ENCODE results near the gene DCAF10. TPM values are rescaled to one million over a fixed set of nuclear protein-coding genes. Genes with fewer than 3 reads are reported as not detected.
"Not testable (repeated sequence)": the region's sequence is repeated elsewhere in the genome, so short reads cannot be mapped to it uniquely, and the experiment has no call there.

The DCAF10 gene
- total RNA-seq, 1 experiment from 2014 or later, result 24.0 TPM

- no TSS peak for BruUV-seq (replicated peaks)
- ChIA-PET POLR2A (ENCODE audit: low non-redundant PET) (no interaction called here), CTCF (no interaction called here)
- intact Hi-C loops (cut with micrococcal nuclease; ENCODE audit: unreplicated experiment), result no loop called here
- H3K27me3 ChIP-seq (replicated peaks; ENCODE audit: insufficient read depth, low read depth, low read length, poor library complexity), result no peaks in the 10 kb centered on the region
- DNase-seq (ENCODE audit: low spot score), result no peak
- H3K4me1 ChIP-seq (ENCODE audit: insufficient read depth, low read length, poor library complexity, severe bottlenecking), result no peaks in the 10 kb centered on the region
- no peaks in the 10 kb centered on the region for H3K36me3 ChIP-seq (ENCODE audit: insufficient read depth, low read length, poor library complexity, severe bottlenecking)
- no peaks in the 10 kb centered on the region for H3K9me3 ChIP-seq (ENCODE audit: low read depth, low read length, poor library complexity, severe bottlenecking)
- H3K4me3 ChIP-seq (ENCODE audit: low read depth, low read length, poor library complexity, severe bottlenecking), result no peak overlapping the region
- no peak overlapping the region for H3K27ac ChIP-seq (ENCODE audit: low read depth, low read length, poor library complexity, severe bottlenecking)
- no peak for TF ChIP-seq CTCF (conservative IDR thresholded peaks at IDR 0.05; ENCODE audit: low read depth, low read length)
- no peak for TF ChIP-seq EZH2 (IDR thresholded peaks at IDR 0.05; ENCODE audit: borderline replicate concordance, low read depth, low read length, poor library complexity, severe bottlenecking)
These were observed 40.0 kb upstream of the DCAF10 start for GRCh38 chr9:37760416-37761161.

- DNase-seq (ENCODE audit: low spot score), result no peak
- intact Hi-C loops (cut with micrococcal nuclease; ENCODE audit: unreplicated experiment), result no loop called here
- Histone ChIP-seq H3K27me3 (replicated peaks; ENCODE audit: insufficient read depth, low read depth, low read length, poor library complexity) (no peaks in the 10 kb centered on the region), H3K9me3 (ENCODE audit: low read depth, low read length, poor library complexity, severe bottlenecking) (no peaks in the 10 kb centered on the region), H3K27ac (ENCODE audit: low read depth, low read length, poor library complexity, severe bottlenecking) (no peak overlapping the region), H3K36me3 (ENCODE audit: insufficient read depth, low read length, poor library complexity, severe bottlenecking) (no peaks in the 10 kb centered on the region), H3K4me3 (ENCODE audit: low read depth, low read length, poor library complexity, severe bottlenecking) (no peak overlapping the region), H3K4me1 (ENCODE audit: insufficient read depth, low read length, poor library complexity, severe bottlenecking) (no peaks in the 10 kb centered on the region)
- BruUV-seq (replicated peaks), result no TSS peak
- TF ChIP-seq EZH2 (IDR thresholded peaks at IDR 0.05; ENCODE audit: borderline replicate concordance, low read depth, low read length, poor library complexity, severe bottlenecking) (no peak), CTCF (conservative IDR thresholded peaks at IDR 0.05; ENCODE audit: low read depth, low read length) (no peak)
- CTCF ChIA-PET, result no interaction called here
- POLR2A ChIA-PET (ENCODE audit: low non-redundant PET), result no interaction called here
These were observed 39.1 kb upstream of the DCAF10 start for GRCh38 chr9:37761511-37761910.

GRCh38 chr9:37765263-37765662 lies 35.3 kb upstream of the DCAF10 start:
- H3K4me3 ChIP-seq (ENCODE audit: low read depth, low read length, poor library complexity, severe bottlenecking); CTCF ChIA-PET; DNase-seq (ENCODE audit: low spot score); H3K9me3 ChIP-seq (ENCODE audit: low read depth, low read length, poor library complexity, severe bottlenecking); H3K27ac ChIP-seq (ENCODE audit: low read depth, low read length, poor library complexity, severe bottlenecking); H3K36me3 ChIP-seq (ENCODE audit: insufficient read depth, low read length, poor library complexity, severe bottlenecking); POLR2A ChIA-PET (ENCODE audit: low non-redundant PET); BruUV-seq (replicated peaks); H3K27me3 ChIP-seq (replicated peaks; ENCODE audit: insufficient read depth, low read depth, low read length, poor library complexity); intact Hi-C loops (cut with micrococcal nuclease; ENCODE audit: unreplicated experiment); H3K4me1 ChIP-seq (ENCODE audit: insufficient read depth, low read length, poor library complexity, severe bottlenecking): not testable (repeated sequence)

GRCh38 chr9:37769306-37769705 lies 31.3 kb upstream of the DCAF10 start:
- POLR2A ChIA-PET (ENCODE audit: low non-redundant PET), result no interaction called here
- Histone ChIP-seq H3K4me3 (ENCODE audit: low read depth, low read length, poor library complexity, severe bottlenecking) (no peak overlapping the region), H3K4me1 (ENCODE audit: insufficient read depth, low read length, poor library complexity, severe bottlenecking) (no peaks in the 10 kb centered on the region), H3K27ac (ENCODE audit: low read depth, low read length, poor library complexity, severe bottlenecking) (no peak overlapping the region), H3K36me3 (ENCODE audit: insufficient read depth, low read length, poor library complexity, severe bottlenecking) (no peaks in the 10 kb centered on the region), H3K9me3 (ENCODE audit: low read depth, low read length, poor library complexity, severe bottlenecking) (no peaks in the 10 kb centered on the region), H3K27me3 (replicated peaks; ENCODE audit: insufficient read depth, low read depth, low read length, poor library complexity) (no peaks in the 10 kb centered on the region)
- intact Hi-C loops (cut with micrococcal nuclease; ENCODE audit: unreplicated experiment), result no loop called here
- TF ChIP-seq CTCF (conservative IDR thresholded peaks at IDR 0.05; ENCODE audit: low read depth, low read length), result no peak
- no peak for TF ChIP-seq EZH2 (IDR thresholded peaks at IDR 0.05; ENCODE audit: borderline replicate concordance, low read depth, low read length, poor library complexity, severe bottlenecking)
- CTCF ChIA-PET, result interaction anchor here (0.6 kb wide), 1 partner anchor 663 kb away, joined by 4 read pairs; no protein-coding TSS in a partner anchor
- DNase-seq (ENCODE audit: low spot score), result no peak
- no TSS peak for BruUV-seq (replicated peaks)
